ENCODE results near the gene CYP4F12. TPM values are rescaled to one million over a fixed set of nuclear protein-coding genes. Genes with fewer than 3 reads are reported as not detected.

CYP4F12 gene, protein sequence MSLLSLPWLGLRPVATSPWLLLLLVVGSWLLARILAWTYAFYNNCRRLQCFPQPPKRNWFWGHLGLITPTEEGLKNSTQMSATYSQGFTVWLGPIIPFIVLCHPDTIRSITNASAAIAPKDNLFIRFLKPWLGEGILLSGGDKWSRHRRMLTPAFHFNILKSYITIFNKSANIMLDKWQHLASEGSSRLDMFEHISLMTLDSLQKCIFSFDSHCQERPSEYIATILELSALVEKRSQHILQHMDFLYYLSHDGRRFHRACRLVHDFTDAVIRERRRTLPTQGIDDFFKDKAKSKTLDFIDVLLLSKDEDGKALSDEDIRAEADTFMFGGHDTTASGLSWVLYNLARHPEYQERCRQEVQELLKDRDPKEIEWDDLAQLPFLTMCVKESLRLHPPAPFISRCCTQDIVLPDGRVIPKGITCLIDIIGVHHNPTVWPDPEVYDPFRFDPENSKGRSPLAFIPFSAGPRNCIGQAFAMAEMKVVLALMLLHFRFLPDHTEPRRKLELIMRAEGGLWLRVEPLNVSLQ
- 98.6 TPM for total RNA-seq

DNA sequence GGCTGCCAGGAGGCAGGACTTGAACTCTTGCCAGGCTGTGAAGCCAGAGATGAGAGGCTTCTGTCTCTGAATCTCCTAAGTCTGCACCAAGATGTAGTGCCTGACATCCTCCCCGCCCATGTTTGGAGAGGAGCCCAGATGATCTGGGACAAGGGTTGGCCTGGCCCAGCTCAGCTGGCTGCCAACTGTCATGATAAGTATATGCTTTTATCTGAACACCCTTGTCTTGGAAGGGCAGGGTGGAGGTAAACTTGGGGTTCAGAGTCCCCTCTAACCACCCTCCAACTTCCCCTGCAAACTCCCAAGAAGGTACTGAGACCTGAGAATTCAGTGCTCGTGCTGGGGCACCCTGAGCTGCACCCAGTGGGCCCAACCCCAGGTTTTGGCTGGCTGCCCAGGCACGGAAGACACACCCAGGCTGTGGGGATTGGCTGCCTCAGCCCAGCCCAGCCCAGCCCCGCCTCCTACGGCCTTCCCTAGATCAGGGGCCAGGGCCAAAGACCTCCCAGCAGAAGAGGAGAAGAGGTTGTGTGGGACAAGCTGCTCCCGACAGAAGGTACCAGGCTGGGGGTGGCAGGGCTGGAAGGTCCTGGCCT, at the start of gene CYP4F12:
Gene CYP4F12, plus strand, starts transcription at position 508 of the 596 bp plus-strand sequence. CDS start 443 bp downstream, outside the sequence.
- DNase-seq (ENCODE audit: low spot score): peak; percentile 97
- peak; percentile 85 for ATAC-seq

DNA sequence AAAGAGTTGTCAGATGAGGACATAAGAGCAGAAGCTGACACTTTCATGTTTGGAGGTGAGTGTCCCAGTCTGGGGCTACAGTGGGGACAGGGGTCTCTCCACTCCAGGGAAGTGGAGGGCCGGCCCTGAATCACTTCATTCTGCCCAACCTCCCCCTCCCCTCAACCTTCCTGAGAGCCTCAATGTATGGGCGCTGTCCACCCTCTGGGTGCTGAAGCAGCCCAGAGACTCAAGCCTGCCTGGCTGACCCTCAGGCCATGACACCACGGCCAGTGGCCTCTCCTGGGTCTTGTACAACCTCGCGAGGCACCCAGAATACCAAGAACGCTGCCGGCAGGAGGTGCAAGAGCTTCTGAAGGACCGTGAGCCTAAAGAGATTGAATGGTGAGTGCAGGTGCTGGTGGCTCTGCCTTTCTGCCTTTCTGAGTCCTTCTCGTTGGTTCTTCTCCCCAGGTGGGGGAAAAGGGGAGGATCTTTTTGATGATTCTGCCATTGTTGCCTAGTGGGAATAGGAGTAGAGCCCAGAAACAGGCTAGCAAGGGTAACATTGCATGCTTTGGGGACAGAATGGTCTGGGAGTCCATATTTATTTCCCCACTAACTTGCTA, 49.1 kb upstream of the CYP4F12 start:
- DNase-seq (ENCODE audit: low spot score) (no peak), ATAC-seq (no peak)

- ATAC-seq: no peak
- no peak for DNase-seq (ENCODE audit: low spot score)
These were observed 44.5 kb upstream of the CYP4F12 start for GRCh38 chr19:15628236-15629002.

DNA sequence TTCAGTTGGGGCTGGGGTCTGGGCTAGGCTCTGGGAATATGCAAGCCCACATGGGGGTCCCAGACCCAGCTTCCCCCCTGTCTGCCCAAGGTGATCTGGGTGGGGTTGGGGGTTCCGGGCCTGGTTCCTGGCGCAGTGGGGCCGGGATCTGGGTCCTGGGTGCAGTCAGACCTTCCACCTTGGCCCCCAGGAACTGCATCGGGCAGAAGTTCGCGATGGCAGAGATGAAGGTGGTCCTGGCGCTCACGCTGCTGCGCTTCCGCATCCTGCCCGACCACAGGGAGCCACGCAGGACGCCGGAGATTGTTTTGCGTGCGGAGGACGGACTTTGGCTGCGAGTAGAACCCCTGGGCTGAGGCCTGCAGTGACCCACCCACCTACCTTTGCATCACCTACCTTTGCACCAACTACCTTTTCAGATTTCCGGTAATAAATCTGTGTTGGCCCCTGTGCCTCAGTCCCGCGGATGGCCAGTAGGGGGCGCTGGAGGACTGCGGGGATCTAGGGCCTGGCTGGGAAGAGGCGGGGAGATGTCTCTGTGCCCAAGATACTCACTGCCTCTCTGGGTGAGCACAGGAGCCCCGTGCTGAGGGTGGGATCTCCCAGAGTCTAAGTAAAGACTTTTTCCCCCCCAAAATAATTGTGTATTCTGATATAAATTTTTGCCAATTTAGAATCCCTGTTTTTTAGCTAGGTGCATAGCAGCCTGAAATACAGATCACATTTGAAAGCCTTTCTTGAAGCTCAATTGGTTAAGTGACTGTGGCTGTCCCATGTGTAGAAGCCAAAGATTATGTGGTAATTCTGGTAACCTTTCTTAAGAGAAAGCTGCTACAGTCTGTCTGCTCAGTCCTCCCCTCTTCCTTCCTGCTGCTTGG, 43.6 kb upstream of the CYP4F12 start:
- DNase-seq (ENCODE audit: low spot score) (peak; percentile 82), ATAC-seq (peak; percentile 97)

DNA sequence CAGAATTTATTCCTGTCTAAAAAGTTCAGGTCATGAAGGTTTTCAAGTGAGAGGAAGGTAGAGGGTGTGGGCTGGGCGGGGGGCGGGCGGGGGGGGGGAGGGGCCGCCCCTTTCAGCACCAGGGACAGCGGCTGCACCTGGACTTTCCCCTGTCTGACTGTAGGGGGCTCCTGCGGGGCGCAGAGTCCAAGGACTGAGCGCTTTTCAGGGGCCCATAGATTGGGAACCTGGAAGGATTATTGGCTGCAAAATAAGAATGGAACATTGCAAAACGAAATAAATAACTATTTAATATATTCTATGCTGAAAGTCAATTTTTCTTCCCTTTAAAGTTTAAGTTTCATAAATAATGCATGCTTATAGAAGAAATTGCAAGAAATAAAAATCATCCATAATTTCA, 41.1 kb upstream of the CYP4F12 start:
- DNase-seq (ENCODE audit: low spot score) (no peak), ATAC-seq (peak; percentile 39)

GRCh38 chr19:15633082-15633835, 39.6 kb upstream of the CYP4F12 start:
- no peak for ATAC-seq
- DNase-seq (ENCODE audit: low spot score): no peak

- no peak for DNase-seq (ENCODE audit: low spot score)
- peak; percentile 53 for ATAC-seq
These were observed 38.8 kb upstream of the CYP4F12 start for GRCh38 chr19:15634105-15634504.

DNA sequence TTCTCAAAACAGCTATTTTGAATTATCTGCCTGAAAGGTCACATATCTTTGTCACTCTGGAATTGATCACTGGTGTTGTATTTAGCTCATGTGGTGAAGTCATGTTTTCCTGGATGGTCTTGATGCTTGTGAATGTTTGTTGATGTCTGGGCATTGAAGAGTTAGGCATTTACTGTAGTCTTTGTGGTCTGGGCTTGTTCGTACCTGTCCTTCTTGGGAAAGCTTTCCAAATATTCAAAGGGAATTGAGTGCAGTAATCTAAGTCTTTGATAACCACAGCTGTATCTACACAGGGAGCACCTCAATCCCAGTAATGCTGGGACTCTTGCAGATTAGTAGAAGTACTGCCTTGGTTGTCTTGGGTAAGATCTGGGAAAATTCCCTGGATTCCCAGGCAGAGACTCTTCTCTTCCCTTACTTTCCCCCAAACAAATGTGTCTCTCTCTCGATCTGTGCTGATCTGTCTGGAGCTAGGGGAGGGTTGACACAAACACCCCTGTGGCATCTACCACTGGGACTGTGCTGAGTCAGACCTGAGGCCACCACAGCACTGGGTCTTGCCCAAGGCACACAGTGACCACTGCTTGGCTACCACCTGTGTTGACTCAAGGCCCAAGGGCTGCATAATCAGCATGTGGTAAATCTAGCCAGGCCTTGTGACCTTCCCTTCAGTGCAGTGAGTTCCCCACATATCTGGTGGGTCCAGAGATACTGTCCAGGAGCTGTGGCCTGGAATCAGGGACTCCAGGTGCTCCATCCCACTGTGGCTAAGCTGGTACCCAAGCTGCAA, 37.7 kb upstream of the CYP4F12 start:
- ATAC-seq (peak; percentile 75), DNase-seq (ENCODE audit: low spot score) (peak; percentile 91)

- DNase-seq (ENCODE audit: low spot score): no peak
- ATAC-seq: no peak
These were observed 36.9 kb upstream of the CYP4F12 start for GRCh38 chr19:15636026-15636425.

GRCh38 chr19:15639596-15639995, 33.3 kb upstream of the CYP4F12 start:
- DNase-seq (ENCODE audit: low spot score): no peak
- ATAC-seq: no peak

DNA sequence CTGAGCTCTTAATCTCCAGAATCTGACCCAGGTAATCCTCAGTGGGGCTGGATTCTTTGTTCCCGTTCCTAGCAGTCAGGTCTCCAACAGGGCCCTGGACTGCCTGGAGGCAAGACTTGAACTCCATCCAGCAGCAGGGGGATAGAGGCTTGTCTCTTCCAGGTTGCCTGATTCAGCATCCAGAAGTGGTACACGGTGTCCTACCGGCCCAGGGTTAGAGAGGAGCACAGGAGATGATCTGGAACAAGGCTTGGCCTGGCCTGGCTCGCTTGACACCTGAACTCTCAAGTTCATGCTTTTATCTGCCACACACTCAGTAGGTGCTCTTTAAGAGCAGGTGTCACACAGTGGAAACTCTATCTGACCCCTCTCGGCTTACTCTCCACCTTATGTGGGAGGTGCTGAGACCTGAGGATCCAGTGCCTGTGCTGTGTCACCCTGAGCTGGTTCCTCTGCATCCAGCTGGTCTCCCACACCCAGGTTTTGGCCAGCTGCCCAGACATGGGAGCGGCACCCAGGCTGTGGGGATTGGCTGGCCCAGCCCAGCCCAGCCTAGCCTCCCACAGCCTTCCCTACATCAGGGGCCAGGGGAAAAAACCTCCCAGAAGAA, 32.5 kb upstream of the CYP4F12 start, which contains the start of gene CYP4F3:
Gene CYP4F3, plus strand, starts transcription at position 604 of the 610 bp plus-strand sequence. CDS start 519 bp downstream, outside the sequence.
- DNase-seq (ENCODE audit: low spot score) (peak; percentile 98), ATAC-seq (peak; percentile 67)

DNA sequence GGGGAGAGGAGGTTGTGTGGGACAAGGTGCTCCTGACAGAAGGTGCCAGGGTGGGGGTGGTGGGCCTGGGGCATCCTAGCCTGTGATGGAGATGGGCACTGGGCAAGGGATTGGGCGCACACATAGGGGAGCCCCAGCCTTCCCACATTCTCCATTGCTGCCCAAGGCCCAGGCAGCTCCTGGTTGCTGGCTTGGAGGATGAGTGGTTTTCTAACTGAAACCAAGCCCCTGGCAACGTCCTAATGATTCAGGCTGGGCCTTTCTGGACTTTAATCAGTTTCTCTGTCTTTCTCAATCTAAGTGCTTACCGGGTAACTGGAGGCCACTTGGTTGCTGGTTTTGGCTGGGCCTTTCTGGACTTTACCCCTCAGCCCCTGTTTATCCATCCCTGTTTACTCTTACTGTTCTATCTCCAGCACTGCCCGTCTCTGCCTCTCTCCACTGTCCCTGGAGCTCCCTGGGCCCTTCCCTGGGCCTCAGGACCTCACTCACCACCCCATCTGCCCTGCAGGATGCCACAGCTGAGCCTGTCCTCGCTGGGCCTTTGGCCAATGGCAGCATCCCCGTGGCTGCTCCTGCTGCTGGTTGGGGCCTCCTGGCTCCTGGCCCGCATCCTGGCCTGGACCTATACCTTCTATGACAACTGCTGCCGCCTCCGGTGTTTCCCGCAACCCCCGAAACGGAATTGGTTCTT, 31.8 kb upstream of the CYP4F12 start:
- ATAC-seq: peak; percentile 68
- peak; percentile 91 for DNase-seq (ENCODE audit: low spot score)

DNA sequence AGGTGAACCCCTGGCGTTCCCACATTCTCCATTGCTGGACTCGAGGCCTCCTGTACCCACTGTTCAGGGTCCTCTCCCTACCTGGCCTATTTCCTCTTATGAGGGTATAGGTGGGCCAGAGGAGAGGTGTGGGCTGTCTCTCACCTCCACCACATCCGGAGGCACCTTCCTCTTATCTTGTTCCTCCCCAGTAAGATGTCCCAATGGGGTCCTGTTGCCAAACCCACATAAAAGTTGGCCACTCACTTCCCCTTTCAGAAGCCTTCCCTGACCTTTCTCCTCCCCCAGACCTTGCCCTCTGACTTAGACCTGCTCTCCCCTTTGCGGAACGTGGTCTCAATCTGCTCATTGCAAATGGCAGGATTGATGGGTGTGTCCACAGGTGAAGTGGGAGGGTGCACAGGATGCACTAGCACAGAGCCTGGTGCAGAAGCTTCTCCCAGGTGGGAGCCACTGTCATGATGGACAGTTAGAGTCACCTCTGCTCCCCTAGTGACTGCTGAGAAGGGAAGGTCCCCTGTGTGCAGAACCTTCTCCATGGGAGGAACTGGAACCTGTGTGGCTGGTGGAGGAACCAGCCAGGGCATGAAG, 30.9 kb upstream of the CYP4F12 start:
- DNase-seq (ENCODE audit: low spot score) (peak; percentile 76), ATAC-seq (peak; percentile 17)

DNA sequence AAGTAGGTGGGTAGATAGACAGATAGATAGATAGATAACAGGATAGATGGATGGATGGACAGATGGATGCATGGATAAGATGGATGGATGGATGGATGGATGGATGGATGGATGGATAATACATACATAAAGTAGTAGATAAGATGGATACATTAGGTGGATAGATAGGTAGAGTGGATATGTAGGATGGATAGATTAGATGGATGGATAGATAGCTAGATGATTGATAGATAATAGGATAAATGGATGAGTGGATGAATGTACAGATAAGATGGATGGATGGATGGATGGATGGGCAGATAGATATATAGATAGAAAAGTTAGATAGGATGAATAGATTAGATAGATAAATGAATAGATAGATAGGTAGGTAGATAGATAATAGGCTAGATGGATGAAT, 30.1 kb upstream of the CYP4F12 start:
- DNase-seq (ENCODE audit: low spot score): no peak
- ATAC-seq: no peak

DNA sequence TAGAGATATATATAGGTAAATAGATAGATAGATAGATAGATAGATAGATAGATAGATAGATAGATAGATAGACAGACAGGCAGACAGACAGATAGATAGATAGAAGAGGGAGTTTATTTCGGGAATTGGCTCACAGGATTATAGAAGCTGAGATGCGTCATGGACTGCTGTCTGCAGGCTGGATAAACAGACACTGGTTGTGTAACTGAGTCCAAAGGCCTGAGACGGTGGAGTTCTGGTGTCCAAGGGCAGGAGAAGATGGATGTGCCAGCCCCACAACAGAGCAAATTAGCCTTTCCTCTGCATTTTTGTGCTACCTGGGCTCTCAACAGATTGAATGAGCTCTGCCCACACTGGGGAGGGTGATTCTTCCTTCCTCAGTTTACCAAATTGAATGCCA, 29.5 kb upstream of the CYP4F12 start:
- DNase-seq (ENCODE audit: low spot score) (peak; percentile 88), ATAC-seq (peak; percentile 34)

DNA sequence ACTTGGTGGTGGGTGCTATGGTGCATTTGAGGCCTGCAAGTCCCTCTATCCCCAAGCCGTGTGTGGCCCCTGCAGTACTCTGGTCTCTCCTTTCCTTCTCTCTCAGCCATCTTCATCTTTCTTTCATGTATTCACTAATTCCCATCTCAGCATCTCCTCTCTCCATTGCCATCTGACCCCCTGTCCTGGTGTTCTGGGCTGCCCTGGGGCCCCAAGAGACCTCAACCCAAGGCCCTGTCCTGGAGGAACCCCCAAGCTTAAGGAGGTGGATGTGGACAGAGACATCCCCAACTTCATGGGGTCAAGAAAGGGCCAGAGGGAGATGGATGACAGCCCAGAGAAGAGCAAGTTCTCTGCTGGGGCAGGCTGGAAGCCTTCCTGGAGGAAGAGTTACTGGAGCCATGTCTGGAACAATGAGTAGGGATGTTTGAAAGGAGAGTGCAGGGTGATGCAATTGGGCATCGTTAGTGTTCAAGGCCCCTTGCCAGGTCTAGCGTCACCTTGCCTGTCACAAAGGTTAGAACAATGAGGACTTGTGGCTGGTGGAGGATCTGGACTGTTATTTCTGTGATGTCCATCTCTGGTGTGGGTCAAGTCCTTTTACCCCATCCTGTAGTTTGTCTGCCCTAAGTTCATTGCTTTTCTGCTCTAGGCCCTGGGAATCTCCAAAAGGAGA, 28.7 kb upstream of the CYP4F12 start:
- DNase-seq (ENCODE audit: low spot score): peak; percentile 78
- peak; percentile 1 for ATAC-seq
